ACC112 (cell line): ENCODE measurements around the gene HSDL2.

Experiments
- H2AFZ ChIP-seq: fragments of 200-600 bp; sonication (generic); one replicate; pipeline ENCODE4 v1.6.0; 2017; ENCODE audit warnings: antibody characterized with exemption, low read length; ENCODE audit not compliant: unreplicated experiment
- H3K27ac ChIP-seq: fragments of 200-600 bp; sonication (generic); 2 replicates; pipeline ENCODE4 v1.5.1; 2014; ENCODE audit warnings: low read depth, mild to moderate bottlenecking, antibody characterized with exemption, low read length, moderate library complexity
- H3K27me3 ChIP-seq: fragments of 200-600 bp; sonication (generic); 2 replicates; pipeline ENCODE4 v1.6.1; 2014; ENCODE audit warnings: mild to moderate bottlenecking, antibody characterized with exemption, low read length, moderate library complexity, mixed read lengths; ENCODE audit not compliant: insufficient read depth
- H3K36me3 ChIP-seq: fragments of 200-600 bp; sonication (generic); 2 replicates; pipeline ENCODE4 v1.6.1; 2016; ENCODE audit warnings: mild to moderate bottlenecking, antibody characterized with exemption, low read length, moderate library complexity, mixed read lengths; ENCODE audit not compliant: insufficient read depth
- H3K4me1 ChIP-seq: fragments of 200-600 bp; sonication (generic); one replicate; pipeline ENCODE4 v1.6.1; 2016; ENCODE audit warnings: low read length, mixed read lengths; ENCODE audit not compliant: insufficient read depth, unreplicated experiment, control insufficient read depth
- H3K4me3 ChIP-seq: fragments of 200-600 bp; sonication (generic); 2 replicates; pipeline ENCODE4 v1.5.1; 2014; ENCODE audit warnings: mild to moderate bottlenecking, low read depth, low read length
- H3K79me2 ChIP-seq: fragments of 200-600 bp; sonication (generic); one replicate; pipeline ENCODE4 v1.6.0; 2016; ENCODE audit warnings: low read length; ENCODE audit not compliant: control insufficient read depth, unreplicated experiment, insufficient read depth

The HSDL2 gene

DNA sequence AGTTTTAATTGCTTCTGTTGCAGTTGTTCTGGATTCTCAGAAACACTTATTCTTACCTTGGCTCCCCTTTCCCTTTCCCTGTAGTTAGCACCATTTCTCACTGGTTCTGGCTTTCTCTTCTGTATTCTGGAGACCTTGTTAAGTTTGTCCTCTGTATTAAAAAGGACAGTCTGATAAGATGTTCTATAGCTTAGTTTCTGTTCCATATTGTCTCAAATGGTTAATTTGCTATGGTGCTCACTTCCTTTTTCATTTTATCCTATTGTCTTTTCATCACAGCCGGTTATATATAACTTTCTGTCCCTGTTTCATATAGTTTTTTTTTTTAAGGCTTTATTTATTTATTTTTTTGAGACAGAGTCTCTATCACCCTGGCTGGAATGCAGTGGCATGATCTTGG is 65.3 kb downstream of the HSDL2 start:
- Histone ChIP-seq H3K4me3 (no peak overlapping the region), H3K4me1 (peaks cover 6% of the 10 kb centered on the region), H2AFZ (no peak overlapping the region), H3K27ac (no peak overlapping the region), H3K36me3 (no peaks in the 10 kb centered on the region), H3K27me3 (no peaks in the 10 kb centered on the region), H3K79me2 (no peaks in the 10 kb centered on the region)

DNA sequence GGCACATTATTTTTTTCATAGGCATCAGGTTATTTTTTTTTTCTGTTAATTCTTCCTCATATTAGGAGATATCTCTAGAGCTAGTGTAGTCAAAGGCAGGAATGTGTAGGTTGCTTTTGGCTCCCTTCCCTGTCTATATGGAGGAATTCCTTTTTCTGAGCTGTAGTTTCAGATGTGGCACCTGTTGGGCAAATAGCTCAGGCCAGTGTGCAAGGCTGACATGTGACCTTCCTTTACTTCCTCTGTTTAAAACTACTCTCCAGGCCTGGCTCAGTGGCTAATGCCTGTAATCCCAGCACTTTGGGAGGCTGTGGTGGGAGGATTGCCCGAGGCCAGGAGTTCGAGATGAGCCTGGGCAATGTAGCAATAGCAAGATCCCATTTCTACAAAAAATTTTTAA is 66.2 kb downstream of the HSDL2 start:
- no peak overlapping the region for H2AFZ ChIP-seq

DNA sequence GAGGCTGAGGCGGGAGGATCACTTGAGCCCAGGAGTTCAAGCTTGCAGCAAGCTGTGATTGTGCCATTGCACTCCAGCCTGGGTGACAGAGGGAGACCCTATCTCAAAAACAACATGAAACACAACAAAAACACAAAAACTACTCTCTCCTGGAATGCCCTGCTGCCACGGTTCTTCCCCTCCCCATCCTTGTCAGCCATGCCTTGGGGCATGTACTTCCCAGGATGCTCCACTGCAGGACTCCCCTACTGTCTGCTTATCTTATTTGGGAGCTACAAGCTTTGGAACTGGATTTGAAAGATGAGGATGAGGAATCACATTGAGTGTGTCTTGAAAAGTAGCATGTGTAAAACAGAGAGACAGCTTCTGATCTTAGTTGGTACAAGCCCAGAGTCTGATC is 66.6 kb downstream of the HSDL2 start:
- Histone ChIP-seq H3K4me1 (peaks cover 6% of the 10 kb centered on the region), H3K4me3 (no peak overlapping the region), H3K27ac (no peak overlapping the region), H3K27me3 (no peaks in the 10 kb centered on the region), H2AFZ (no peak overlapping the region), H3K36me3 (no peaks in the 10 kb centered on the region), H3K79me2 (no peaks in the 10 kb centered on the region)

More for the DNA sequence above, 66.2 kb downstream of the HSDL2 start:
- Histone ChIP-seq H3K79me2 (no peaks in the 10 kb centered on the region), H3K4me1 (peaks cover 6% of the 10 kb centered on the region), H3K4me3 (no peak overlapping the region), H3K27me3 (no peaks in the 10 kb centered on the region), H3K27ac (no peak overlapping the region), H3K36me3 (no peaks in the 10 kb centered on the region)

DNA sequence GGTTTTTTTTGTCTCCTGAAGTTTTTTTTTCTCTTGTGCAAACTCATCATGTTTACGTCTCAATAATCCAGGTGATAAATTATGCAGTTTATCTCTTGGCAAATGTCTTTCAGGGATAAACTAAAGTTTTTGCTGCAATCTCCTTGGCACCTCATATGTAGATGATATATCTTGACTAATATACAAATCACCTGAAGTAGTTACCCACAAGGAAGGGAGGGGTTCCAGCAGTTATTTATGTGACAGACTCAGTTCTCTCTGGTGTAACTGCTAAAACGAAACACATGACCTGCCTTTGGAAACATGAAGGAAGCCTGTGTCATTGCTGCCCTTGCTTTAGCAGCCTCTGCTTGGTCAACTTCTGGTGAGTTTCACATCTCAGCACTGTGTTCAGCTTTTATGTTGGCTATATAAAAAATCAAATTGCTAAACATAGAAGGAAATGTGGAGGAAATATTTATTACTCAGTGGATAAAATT is 67.4 kb downstream of the HSDL2 start:
- Histone ChIP-seq H2AFZ (no peak overlapping the region), H3K27ac (no peak overlapping the region), H3K79me2 (no peaks in the 10 kb centered on the region)

DNA sequence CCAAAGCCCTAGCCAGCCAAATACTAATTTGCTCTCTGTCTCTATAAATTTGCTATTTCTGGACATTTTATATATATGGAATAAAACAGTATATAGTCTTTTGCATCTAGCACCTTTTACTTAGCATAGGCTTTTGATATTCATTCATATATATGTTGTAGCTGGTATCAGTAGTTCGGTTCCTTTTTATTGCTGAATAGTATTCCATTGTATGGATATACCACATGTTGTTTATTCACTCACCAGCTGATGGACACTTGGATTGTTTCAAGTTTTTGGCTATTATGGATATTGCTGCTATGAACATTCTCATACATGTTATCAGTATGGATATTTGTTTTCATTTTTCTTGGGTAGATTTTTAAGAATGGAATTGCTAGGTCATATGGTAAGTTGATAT is 82.9 kb downstream of the HSDL2 start:
- H3K4me1 ChIP-seq: no peaks in the 10 kb centered on the region
- H3K27me3 ChIP-seq: no peaks in the 10 kb centered on the region
- peaks cover 8% of the 10 kb centered on the region for H3K36me3 ChIP-seq
- no peak overlapping the region for H2AFZ ChIP-seq
- no peak overlapping the region for H3K4me3 ChIP-seq
- H3K27ac ChIP-seq: no peak overlapping the region
- no peaks in the 10 kb centered on the region for H3K79me2 ChIP-seq

More for the DNA sequence above, 67.4 kb downstream of the HSDL2 start:
- H3K27me3 ChIP-seq: no peaks in the 10 kb centered on the region
- no peaks in the 10 kb centered on the region for H3K36me3 ChIP-seq
- no peak overlapping the region for H3K4me3 ChIP-seq
- peaks cover 6% of the 10 kb centered on the region for H3K4me1 ChIP-seq

DNA sequence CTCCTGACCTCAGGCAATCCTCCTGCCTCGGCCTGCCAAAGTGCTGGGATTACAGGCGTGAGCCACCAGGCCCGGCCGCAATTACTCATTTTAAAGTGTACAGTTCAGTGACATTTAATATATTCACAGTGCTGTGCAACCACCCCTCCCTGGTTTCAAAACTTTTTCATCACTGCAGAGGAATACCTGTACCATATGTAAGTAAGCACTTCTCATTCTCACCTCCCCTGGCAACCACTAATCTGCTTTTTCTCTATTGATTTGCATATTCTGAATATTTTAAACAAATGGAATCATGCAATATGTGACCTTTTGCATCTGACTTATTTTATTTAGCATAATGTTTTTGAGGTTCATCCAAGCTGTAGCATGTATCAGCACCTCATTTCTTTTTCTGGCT is 85.4 kb downstream of the HSDL2 start:
- H3K79me2 ChIP-seq: no peaks in the 10 kb centered on the region
- H3K4me1 ChIP-seq: no peaks in the 10 kb centered on the region
- H3K27me3 ChIP-seq: no peaks in the 10 kb centered on the region
- H3K27ac ChIP-seq: no peak overlapping the region
- no peak overlapping the region for H2AFZ ChIP-seq
- peaks cover 15% of the 10 kb centered on the region for H3K36me3 ChIP-seq
- H3K4me3 ChIP-seq: no peak overlapping the region

DNA sequence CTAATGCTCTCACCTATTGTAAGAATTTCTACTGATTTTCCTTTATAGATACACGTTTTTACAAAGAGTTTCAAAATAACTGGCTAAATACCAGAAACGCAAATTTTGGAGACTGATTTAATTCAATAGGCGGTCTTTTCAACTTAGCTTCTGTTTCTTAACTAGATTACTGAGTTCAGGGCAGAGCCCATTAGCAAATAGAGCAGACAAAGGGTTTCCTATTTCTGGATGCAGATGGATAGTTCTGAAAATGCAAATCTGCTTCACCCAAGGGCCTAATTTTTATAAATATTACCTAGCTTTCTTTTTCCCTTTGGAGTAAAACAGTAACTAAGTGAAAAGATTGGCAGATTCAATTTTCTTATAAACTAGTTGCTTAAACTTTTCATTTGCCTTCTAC is 93.1 kb downstream of the HSDL2 start:
- H3K27ac ChIP-seq: no peak overlapping the region
- H3K27me3 ChIP-seq: no peaks in the 10 kb centered on the region
- no peaks in the 10 kb centered on the region for H3K79me2 ChIP-seq

DNA sequence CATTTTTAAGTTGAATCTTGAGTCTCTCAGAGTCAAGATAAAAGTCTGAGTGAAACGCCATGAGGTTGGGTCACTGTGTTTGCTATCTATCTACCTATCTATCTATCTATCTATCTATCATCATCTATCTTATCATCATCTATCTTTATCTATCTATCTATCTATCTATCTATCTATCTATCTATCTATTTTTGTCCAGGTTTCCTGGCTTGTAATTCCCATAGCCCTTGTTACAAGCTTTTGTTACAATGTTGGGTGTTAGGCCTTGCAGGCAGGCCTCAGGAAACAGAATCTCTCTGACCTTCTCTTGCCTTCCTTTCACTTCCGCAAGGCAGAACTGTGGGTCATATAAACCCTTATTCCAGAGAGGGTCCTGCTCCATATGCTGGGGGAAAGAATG is 94.1 kb downstream of the HSDL2 start:
- Histone ChIP-seq H3K36me3 (peaks cover 19% of the 10 kb centered on the region; the same call in 1 of the 2 replicates), H3K79me2 (no peaks in the 10 kb centered on the region), H3K27me3 (no peaks in the 10 kb centered on the region), H3K4me3 (no peak overlapping the region), H3K4me1 (no peaks in the 10 kb centered on the region), H2AFZ (no peak overlapping the region), H3K27ac (no peak overlapping the region)

More for the DNA sequence above, 93.1 kb downstream of the HSDL2 start:
- Histone ChIP-seq H3K36me3 (peaks cover 23% of the 10 kb centered on the region; the same call in 1 of the 2 replicates), H2AFZ (no peak overlapping the region), H3K4me1 (no peaks in the 10 kb centered on the region), H3K4me3 (no peak overlapping the region)

DNA sequence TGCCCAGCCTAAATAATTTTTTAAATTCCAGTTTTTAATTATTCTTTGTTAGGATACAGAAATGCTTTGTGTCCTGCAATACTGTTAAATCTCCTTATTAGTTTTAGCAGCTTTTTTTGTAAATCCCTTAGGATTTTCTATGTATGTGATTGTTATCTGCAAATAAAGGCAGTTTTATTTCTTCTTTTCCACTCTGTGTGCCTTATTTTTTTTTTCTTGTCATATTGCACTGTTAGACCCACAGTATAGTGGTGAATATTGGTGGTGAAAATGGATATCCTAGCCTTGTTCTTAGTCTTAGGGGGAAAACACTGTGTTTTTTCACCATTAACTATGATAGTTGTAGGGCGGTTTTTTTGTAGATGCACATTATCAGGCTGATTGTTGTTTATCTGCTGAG is 95.4 kb downstream of the HSDL2 start:
- H3K79me2 ChIP-seq: no peaks in the 10 kb centered on the region
- H3K27me3 ChIP-seq: no peaks in the 10 kb centered on the region
- H3K36me3 ChIP-seq: peaks cover 16% of the 10 kb centered on the region; the same call in 1 of the 2 replicates
- no peak overlapping the region for H2AFZ ChIP-seq
- no peak overlapping the region for H3K4me3 ChIP-seq
- H3K27ac ChIP-seq: no peak overlapping the region
- no peaks in the 10 kb centered on the region for H3K4me1 ChIP-seq

DNA sequence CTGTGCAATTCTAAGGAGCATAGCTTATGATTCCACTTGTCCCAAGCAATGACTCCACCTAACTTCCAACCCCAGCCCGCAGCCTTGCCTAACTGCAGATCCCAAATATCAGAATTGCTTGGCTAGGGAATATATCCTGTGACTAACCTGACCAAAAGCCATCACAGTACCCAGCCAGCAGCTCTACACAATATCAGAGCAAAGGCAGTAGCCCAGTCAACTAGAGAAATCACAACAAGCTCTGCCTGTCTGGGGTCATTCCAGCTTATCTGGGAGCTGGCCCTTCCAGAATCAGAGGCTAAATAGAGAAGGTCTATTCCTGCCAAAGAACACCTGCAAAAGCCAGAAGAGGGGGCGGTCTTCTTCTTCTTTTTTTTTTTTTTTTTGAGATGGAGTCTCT is 97.4 kb downstream of the HSDL2 start:
- no peak overlapping the region for H3K27ac ChIP-seq
- no peak overlapping the region for H2AFZ ChIP-seq
- no peak overlapping the region for H3K4me3 ChIP-seq
- no peaks in the 10 kb centered on the region for H3K27me3 ChIP-seq
- H3K36me3 ChIP-seq: peaks cover 8% of the 10 kb centered on the region; the same call in 1 of the 2 replicates
- H3K4me1 ChIP-seq: no peaks in the 10 kb centered on the region
- H3K79me2 ChIP-seq: no peaks in the 10 kb centered on the region

DNA sequence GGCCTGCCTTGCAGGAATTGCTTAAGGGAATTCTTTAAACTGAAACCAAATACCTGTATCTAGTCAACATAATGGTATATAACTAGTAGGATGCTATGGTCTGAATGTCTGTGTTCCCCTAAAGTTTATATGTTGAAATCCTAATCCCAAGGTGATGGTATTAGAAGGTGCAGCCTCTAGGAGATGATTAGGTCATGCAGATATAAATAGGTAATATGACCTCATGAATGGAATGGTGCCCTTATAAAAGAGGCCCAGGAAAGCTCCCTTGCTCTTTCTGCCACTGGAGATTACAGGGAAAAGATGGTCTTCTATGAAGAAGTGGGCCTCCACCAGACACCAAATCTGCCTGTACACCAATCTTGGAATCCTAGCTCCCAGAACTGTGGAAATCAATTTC is 99.3 kb downstream of the HSDL2 start:
- Histone ChIP-seq H3K27me3 (no peaks in the 10 kb centered on the region), H3K36me3 (peaks cover 8% of the 10 kb centered on the region; the same call in 1 of the 2 replicates), H2AFZ (no peak overlapping the region), H3K27ac (no peak overlapping the region), H3K4me3 (no peak overlapping the region), H3K79me2 (no peaks in the 10 kb centered on the region), H3K4me1 (no peaks in the 10 kb centered on the region)
